ENCODE measurements around the gene GTF3C2. TPM values are rescaled to one million over a fixed set of nuclear protein-coding genes. Genes with fewer than 3 reads are reported as not detected.
A peak's percentile ranks its signal among the peaks of the same experiment; 100 is the strongest.

Gene GTF3C2
- total RNA-seq, 2 experiments from 2014 or later: 57.6 to 63.6 TPM

DNA sequence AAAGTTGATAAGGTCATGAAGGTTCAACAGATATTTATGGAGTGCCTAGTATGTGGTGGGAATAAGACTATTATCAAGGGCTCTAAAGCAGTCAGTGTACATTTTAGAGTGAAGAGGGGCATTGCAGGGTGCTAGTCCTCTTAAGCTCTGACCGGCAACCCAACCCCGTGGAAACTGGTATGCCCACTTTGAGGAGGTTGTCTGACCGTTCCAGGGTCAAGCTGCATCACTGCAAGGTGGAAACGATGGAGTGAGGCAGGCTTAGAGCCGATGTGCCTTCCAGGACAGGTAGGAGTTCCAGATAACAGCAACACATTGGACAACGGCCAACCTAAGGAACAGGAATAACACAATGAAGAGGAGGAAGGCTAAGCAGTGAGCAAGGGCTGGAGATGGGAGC, 46.9 kb downstream of the GTF3C2 start:
- Mint-ChIP-seq H3K27ac (no peak overlapping the region), H3K9me3 (no peaks in the 10 kb centered on the region), H3K27me3 (peaks cover 12% of the 10 kb centered on the region), H3K36me3 (ENCODE audit: low read depth) (peaks cover 26% of the 10 kb centered on the region), H3K4me3 (no peak overlapping the region), H3K4me1 (ENCODE audit: low read depth) (no peaks in the 10 kb centered on the region)
- intact Hi-C loops (cut with micrococcal nuclease): no loop called here
- ATAC-seq: no peak
- POLR2A ChIA-PET: interaction anchor here (1.0 kb wide), 1 partner anchor 15 kb away, joined by 3 read pairs; no protein-coding TSS in a partner anchor
- no peak for TF ChIP-seq CTCF (IDR thresholded peaks at IDR 0.05)
- CTCF ChIA-PET: interaction anchor here (0.9 kb wide), 1 partner anchor 11 kb away, joined by 4 read pairs; no protein-coding TSS in a partner anchor
- no peak for DNase-seq

GRCh38 chr2:27308359-27308881, 48.1 kb downstream of the GTF3C2 start, which contains the start of gene UCN:
TSS of gene UCN (minus strand) at chr2:27308445. CDS start at chr2:27307895, 550 bp downstream.
- intact Hi-C loops (cut with micrococcal nuclease): no loop called here
- H3K36me3 Mint-ChIP-seq (ENCODE audit: low read depth): peaks cover 26% of the 10 kb centered on the region
- ChIA-PET POLR2A (interaction anchor here (1.1 kb wide), 1 partner anchor 15 kb away, joined by 3 read pairs; no protein-coding TSS in a partner anchor), CTCF (no interaction called here)
- DNase-seq (peak; percentile 11), ATAC-seq (no peak)
- no peaks in the 10 kb centered on the region for H3K4me1 Mint-ChIP-seq (ENCODE audit: low read depth)
- no peaks in the 10 kb centered on the region for H3K9me3 Mint-ChIP-seq
- H3K27ac Mint-ChIP-seq: no peak within 1 kb of the TSS
- peaks cover 16% of the 10 kb centered on the region for H3K27me3 Mint-ChIP-seq
- no peak for TF ChIP-seq CTCF (IDR thresholded peaks at IDR 0.05)
- H3K4me3 Mint-ChIP-seq: peak within 1 kb of the TSS; percentile 24

DNA sequence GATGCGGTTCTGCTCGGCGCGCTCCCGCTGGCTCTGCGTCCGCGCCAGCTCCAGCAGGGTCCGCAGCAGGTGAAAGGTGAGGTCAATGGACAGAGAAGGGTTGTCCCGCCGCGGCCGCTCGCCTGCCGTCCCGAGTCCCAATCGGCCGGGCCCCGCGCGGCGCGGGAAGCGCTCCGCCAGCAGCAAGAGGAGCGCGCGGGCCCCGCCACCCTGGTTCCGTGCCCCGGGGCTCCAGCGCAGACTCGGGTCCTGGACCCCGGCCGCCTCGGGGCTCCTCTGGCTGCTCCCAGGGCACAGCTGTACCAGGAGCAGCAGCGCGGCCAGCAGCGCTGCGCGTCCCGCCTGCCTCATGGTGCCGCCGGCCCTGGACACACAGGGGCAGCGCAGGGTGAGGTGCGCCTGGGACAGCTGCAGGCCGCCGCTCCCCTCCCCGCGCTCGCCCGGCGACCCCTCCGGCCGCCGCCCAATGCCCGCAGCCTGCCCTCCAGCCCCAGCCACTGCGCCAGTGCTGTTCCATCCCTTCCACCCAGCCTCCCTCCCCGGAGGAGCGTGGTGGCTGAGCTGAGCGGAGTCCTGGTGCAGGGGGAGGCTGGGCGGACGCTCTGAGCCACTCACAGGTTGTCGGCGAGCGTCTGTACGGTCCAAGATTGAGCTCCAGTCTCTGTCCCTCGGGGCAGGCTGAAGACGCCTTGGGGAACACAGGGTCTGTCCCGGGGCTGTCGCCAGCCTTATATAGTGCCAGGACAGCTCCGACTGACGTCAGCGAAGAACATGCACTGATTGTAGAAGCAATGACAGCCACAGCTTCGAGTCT, 48.8 kb downstream of the GTF3C2 start:
- no peak overlapping the region for H3K27ac Mint-ChIP-seq
- peaks cover 26% of the 10 kb centered on the region for H3K36me3 Mint-ChIP-seq (ENCODE audit: low read depth)
- DNase-seq (no peak), ATAC-seq (no peak)
- intact Hi-C loops (cut with micrococcal nuclease): no loop called here
- peaks cover 3% of the 10 kb centered on the region for H3K4me1 Mint-ChIP-seq (ENCODE audit: low read depth)
- H3K9me3 Mint-ChIP-seq: no peaks in the 10 kb centered on the region
- ChIA-PET CTCF (no interaction called here), POLR2A (interaction anchor here (0.8 to 1.2 kb wide), 3 partner anchors 16 to 35 kb away, joined by 3 to 4 read pairs (median 4); no protein-coding TSS in a partner anchor)
- TF ChIP-seq CTCF (IDR thresholded peaks at IDR 0.05): no peak
- peaks cover 16% of the 10 kb centered on the region for H3K27me3 Mint-ChIP-seq
- H3K4me3 Mint-ChIP-seq: no peak overlapping the region

- Mint-ChIP-seq H3K4me3 (peak overlapping the region; percentile 24), H3K4me1 (ENCODE audit: low read depth) (peaks cover 3% of the 10 kb centered on the region), H3K27me3 (peaks cover 16% of the 10 kb centered on the region), H3K9me3 (no peaks in the 10 kb centered on the region), H3K27ac (no peak overlapping the region), H3K36me3 (ENCODE audit: low read depth) (peaks cover 22% of the 10 kb centered on the region)
- ATAC-seq (no peak), DNase-seq (no peak)
- TF ChIP-seq CTCF (IDR thresholded peaks at IDR 0.05): no peak
- CTCF ChIA-PET: no interaction called here
- POLR2A ChIA-PET: interaction anchor here (0.8 to 1.2 kb wide), 2 partner anchors 33 to 36 kb away, joined by 4 read pairs; no protein-coding TSS in a partner anchor
- intact Hi-C loops (cut with micrococcal nuclease): no loop called here
Measured at GRCh38 chr2:27307287-27307544, 49.3 kb downstream of the GTF3C2 start.
